Measurements from ENCODE around the gene LUC7L3.
A peak's percentile ranks its signal among the peaks of the same experiment; 100 is the strongest.

The LUC7L3 gene

GRCh38 chr17:50771991-50772785 is 52.8 kb downstream of the LUC7L3 start:
- Mint-ChIP-seq H3K27me3 (no peaks in the 10 kb centered on the region), H3K4me1 (no peaks in the 10 kb centered on the region), H3K9me3 (no peaks in the 10 kb centered on the region), H3K4me3 (no peak overlapping the region), H3K36me3 (ENCODE audit: low read depth) (no peaks in the 10 kb centered on the region), H3K27ac (no peak overlapping the region)
- ATAC-seq (no peak), DNase-seq (no peak)

DNA sequence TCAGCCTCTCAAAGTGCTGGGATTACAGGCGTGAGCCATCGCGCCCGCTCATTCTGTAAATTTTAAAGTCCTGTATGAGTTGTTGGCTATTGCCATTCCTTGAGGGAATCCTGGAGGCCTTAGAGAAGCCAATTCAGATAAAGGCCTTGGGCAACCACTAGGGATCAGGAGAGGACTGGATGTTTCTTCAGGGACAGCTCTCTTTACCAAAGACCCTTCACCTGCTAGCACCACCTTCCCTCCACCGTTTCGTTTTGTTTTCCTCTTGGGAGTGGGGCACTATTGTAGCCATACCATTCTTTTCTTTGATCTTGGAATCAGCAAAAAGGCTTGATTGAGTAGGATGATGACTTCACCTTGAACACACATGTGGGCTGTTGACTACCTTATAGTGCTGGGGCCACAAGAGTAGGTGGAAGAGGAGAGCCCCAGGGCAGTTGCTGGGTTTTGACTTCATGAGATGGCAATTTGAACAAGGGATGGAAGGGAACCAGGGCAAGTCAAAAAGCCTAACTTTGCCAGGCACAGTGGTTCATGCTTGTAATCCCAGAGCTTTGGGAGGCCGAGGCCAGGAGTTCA is 54.9 kb downstream of the LUC7L3 start:
- H3K4me1 Mint-ChIP-seq: no peaks in the 10 kb centered on the region

GRCh38 chr17:50775926-50776325 is 56.5 kb downstream of the LUC7L3 start:
- Mint-ChIP-seq H3K27me3 (peaks cover 1% of the 10 kb centered on the region), H3K4me3 (no peak overlapping the region), H3K9me3 (no peaks in the 10 kb centered on the region), H3K27ac (no peak overlapping the region), H3K36me3 (ENCODE audit: low read depth) (no peaks in the 10 kb centered on the region), H3K4me1 (peaks cover 8% of the 10 kb centered on the region)
- ATAC-seq (no peak), DNase-seq (no peak)

More for the DNA sequence above, 54.9 kb downstream of the LUC7L3 start:
- no peak overlapping the region for H3K27ac Mint-ChIP-seq
- ATAC-seq (no peak), DNase-seq (no peak)
- no peaks in the 10 kb centered on the region for H3K36me3 Mint-ChIP-seq (ENCODE audit: low read depth)
- H3K9me3 Mint-ChIP-seq: no peaks in the 10 kb centered on the region
- H3K27me3 Mint-ChIP-seq: no peaks in the 10 kb centered on the region
- no peak overlapping the region for H3K4me3 Mint-ChIP-seq

GRCh38 chr17:50778471-50778870 is 59.1 kb downstream of the LUC7L3 start:
- no peaks in the 10 kb centered on the region for H3K9me3 Mint-ChIP-seq
- H3K36me3 Mint-ChIP-seq (ENCODE audit: low read depth): no peaks in the 10 kb centered on the region
- DNase-seq (no peak), ATAC-seq (no peak)
- no peak overlapping the region for H3K4me3 Mint-ChIP-seq
- H3K27me3 Mint-ChIP-seq: peaks cover 16% of the 10 kb centered on the region
- no peak overlapping the region for H3K27ac Mint-ChIP-seq
- peaks cover 18% of the 10 kb centered on the region for H3K4me1 Mint-ChIP-seq

DNA sequence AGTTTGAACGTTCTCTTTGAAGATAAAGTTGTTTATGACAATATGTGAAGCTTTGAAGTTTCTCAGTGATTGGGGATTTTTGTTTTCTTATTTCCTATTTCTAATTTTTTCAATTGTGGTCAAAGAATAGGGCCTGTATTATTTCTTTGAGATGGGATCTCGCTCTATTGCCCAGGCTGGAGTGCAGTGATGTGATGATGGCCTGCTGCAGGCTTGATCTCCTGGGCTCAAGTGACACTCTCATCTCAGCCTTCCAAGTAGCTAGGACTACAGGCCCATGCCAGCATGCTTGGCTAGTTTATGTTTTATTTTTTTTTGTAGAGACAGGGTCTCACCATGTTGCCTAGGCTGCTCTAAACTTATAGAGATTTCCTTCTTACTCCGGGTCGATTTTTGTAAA is 59.6 kb downstream of the LUC7L3 start:
- ATAC-seq (no peak), DNase-seq (no peak)
- Mint-ChIP-seq H3K4me1 (peaks cover 18% of the 10 kb centered on the region), H3K9me3 (no peaks in the 10 kb centered on the region), H3K27me3 (peaks cover 16% of the 10 kb centered on the region), H3K36me3 (ENCODE audit: low read depth) (no peaks in the 10 kb centered on the region), H3K27ac (no peak overlapping the region), H3K4me3 (no peak overlapping the region)

GRCh38 chr17:50779747-50780353 is 60.4 kb downstream of the LUC7L3 start:
- Mint-ChIP-seq H3K9me3 (no peaks in the 10 kb centered on the region), H3K4me1 (peaks cover 18% of the 10 kb centered on the region), H3K27me3 (peaks cover 16% of the 10 kb centered on the region), H3K4me3 (no peak overlapping the region), H3K27ac (no peak overlapping the region), H3K36me3 (ENCODE audit: low read depth) (no peaks in the 10 kb centered on the region)
- DNase-seq (peak; percentile 18), ATAC-seq (peak; percentile 65)

- Mint-ChIP-seq H3K36me3 (ENCODE audit: low read depth) (no peaks in the 10 kb centered on the region), H3K27ac (no peak overlapping the region), H3K9me3 (no peaks in the 10 kb centered on the region), H3K27me3 (peaks cover 18% of the 10 kb centered on the region), H3K4me3 (peak overlapping the region; percentile 40), H3K4me1 (peaks cover 18% of the 10 kb centered on the region)
- DNase-seq: no peak
- ATAC-seq: no peak
These were observed 61.8 kb downstream of the LUC7L3 start for GRCh38 chr17:50781167-50781566.

- H3K36me3 Mint-ChIP-seq (ENCODE audit: low read depth): no peaks in the 10 kb centered on the region
- H3K4me1 Mint-ChIP-seq: peaks cover 18% of the 10 kb centered on the region
- H3K27me3 Mint-ChIP-seq: peaks cover 18% of the 10 kb centered on the region
- peak overlapping the region; percentile 27 for H3K27ac Mint-ChIP-seq
- peak; percentile 86 for DNase-seq
- H3K9me3 Mint-ChIP-seq: no peaks in the 10 kb centered on the region
- peak; percentile 77 for ATAC-seq
- H3K4me3 Mint-ChIP-seq: no peak overlapping the region
These were observed 63.8 kb downstream of the LUC7L3 start for GRCh38 chr17:50783193-50783660.

DNA sequence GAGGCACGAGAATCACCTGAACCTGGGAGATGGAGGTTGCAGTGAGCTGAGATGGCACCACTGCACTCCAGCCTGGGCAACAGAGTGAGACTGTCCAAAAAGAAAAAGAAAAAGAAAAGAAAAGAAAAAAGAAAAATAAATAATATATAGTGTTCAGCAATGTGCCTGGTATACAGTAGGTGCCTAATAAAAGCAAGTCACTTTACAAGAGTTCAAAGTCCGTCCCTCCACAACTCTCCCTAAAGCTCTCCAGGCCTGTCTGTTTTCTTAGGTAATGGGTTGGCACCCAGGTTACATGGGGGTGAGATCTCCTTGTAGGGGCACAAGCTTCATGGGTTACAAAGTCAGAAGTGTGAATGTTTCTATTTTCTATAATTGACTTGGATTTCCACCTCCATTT is 64.5 kb downstream of the LUC7L3 start:
- ATAC-seq (no peak), DNase-seq (no peak)
- H3K27ac Mint-ChIP-seq: no peak overlapping the region
- H3K9me3 Mint-ChIP-seq: no peaks in the 10 kb centered on the region
- peaks cover 18% of the 10 kb centered on the region for H3K4me1 Mint-ChIP-seq
- H3K4me3 Mint-ChIP-seq: no peak overlapping the region
- no peaks in the 10 kb centered on the region for H3K36me3 Mint-ChIP-seq (ENCODE audit: low read depth)
- peaks cover 18% of the 10 kb centered on the region for H3K27me3 Mint-ChIP-seq

- Mint-ChIP-seq H3K27ac (no peak overlapping the region), H3K4me1 (peaks cover 14% of the 10 kb centered on the region), H3K36me3 (ENCODE audit: low read depth) (no peaks in the 10 kb centered on the region), H3K9me3 (no peaks in the 10 kb centered on the region), H3K27me3 (peaks cover 18% of the 10 kb centered on the region), H3K4me3 (no peak overlapping the region)
- DNase-seq (no peak), ATAC-seq (no peak)
These were observed 65.7 kb downstream of the LUC7L3 start for GRCh38 chr17:50785126-50785525.

- H3K9me3 Mint-ChIP-seq: no peaks in the 10 kb centered on the region
- peaks cover 9% of the 10 kb centered on the region for H3K4me1 Mint-ChIP-seq
- no peaks in the 10 kb centered on the region for H3K36me3 Mint-ChIP-seq (ENCODE audit: low read depth)
- ATAC-seq (no peak), DNase-seq (no peak)
- no peak overlapping the region for H3K4me3 Mint-ChIP-seq
- no peak overlapping the region for H3K27ac Mint-ChIP-seq
- peaks cover 15% of the 10 kb centered on the region for H3K27me3 Mint-ChIP-seq
These were observed 66.7 kb downstream of the LUC7L3 start for GRCh38 chr17:50785946-50786570.

DNA sequence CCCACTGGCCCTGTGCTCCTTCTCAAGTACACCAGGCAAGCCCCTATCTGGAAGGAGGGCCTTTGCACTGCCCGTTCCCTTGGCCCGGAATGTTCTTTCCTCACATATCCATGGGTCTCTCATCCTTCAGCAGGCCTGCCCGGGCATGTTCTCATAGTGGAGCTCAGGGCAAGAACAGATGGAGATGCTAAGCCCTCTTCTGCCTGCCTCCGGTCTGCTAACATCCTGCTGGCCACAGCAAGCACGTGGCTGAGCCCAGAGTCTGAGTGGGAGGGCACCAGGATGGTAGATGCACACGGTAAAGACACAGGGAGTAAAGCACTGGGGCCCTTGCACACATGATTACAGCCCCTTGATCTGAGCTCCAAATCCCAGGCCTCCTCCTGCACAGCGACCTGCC is 67.7 kb downstream of the LUC7L3 start:
- peaks cover 5% of the 10 kb centered on the region for H3K4me1 Mint-ChIP-seq
- ATAC-seq (no peak), DNase-seq (no peak)
- peaks cover 7% of the 10 kb centered on the region for H3K27me3 Mint-ChIP-seq
- no peak overlapping the region for H3K4me3 Mint-ChIP-seq
- H3K36me3 Mint-ChIP-seq (ENCODE audit: low read depth): no peaks in the 10 kb centered on the region
- H3K9me3 Mint-ChIP-seq: no peaks in the 10 kb centered on the region
- H3K27ac Mint-ChIP-seq: no peak overlapping the region

GRCh38 chr17:50790618-50791017 is 71.2 kb downstream of the LUC7L3 start:
- Mint-ChIP-seq H3K9me3 (no peaks in the 10 kb centered on the region), H3K36me3 (ENCODE audit: low read depth) (no peaks in the 10 kb centered on the region), H3K27ac (no peak overlapping the region), H3K27me3 (no peaks in the 10 kb centered on the region), H3K4me1 (no peaks in the 10 kb centered on the region), H3K4me3 (no peak overlapping the region)
- no peak for DNase-seq
- no peak for ATAC-seq

- Mint-ChIP-seq H3K4me1 (no peaks in the 10 kb centered on the region), H3K36me3 (ENCODE audit: low read depth) (no peaks in the 10 kb centered on the region), H3K9me3 (no peaks in the 10 kb centered on the region), H3K27me3 (no peaks in the 10 kb centered on the region), H3K4me3 (no peak overlapping the region), H3K27ac (no peak overlapping the region)
- ATAC-seq: no peak
- DNase-seq: no peak
These were observed 72.7 kb downstream of the LUC7L3 start for GRCh38 chr17:50792132-50792531.

DNA sequence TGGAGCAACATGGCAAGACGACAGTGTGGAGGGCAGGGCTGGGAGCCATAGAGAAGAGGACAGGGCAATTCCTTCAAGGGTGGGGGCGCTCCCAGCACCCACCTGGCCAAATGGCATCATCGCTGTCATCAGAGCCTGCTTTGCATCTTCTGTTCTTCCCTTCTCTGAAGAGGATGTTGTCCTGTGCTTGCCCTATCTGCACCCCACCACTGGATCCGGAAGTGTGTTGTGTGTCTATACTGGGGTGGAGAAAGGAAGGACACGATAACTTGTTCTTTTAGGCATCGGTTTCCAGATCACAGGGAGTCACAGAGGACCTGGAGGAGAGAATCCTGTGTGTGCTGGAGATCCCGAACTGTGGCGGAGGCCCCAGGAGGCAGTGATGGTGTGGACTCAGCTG is 73.6 kb downstream of the LUC7L3 start:
- no peaks in the 10 kb centered on the region for H3K9me3 Mint-ChIP-seq
- no peak for ATAC-seq
- H3K36me3 Mint-ChIP-seq (ENCODE audit: low read depth): no peaks in the 10 kb centered on the region
- no peak for DNase-seq
- H3K27me3 Mint-ChIP-seq: no peaks in the 10 kb centered on the region
- no peaks in the 10 kb centered on the region for H3K4me1 Mint-ChIP-seq
- no peak overlapping the region for H3K4me3 Mint-ChIP-seq
- H3K27ac Mint-ChIP-seq: no peak overlapping the region
